Omental fat pad (tissue), 4 donors: ENCODE results near the gene RRM1. TPM values are rescaled to one million over a fixed set of nuclear protein-coding genes. Genes with fewer than 3 reads are reported as not detected.

Experiments used
- ATAC-seq: fragments of 150-250 bp; one replicate; pipeline ENCODE4 v1.9.1; 2016; ENCODE audit warnings: mild to moderate bottlenecking, moderate library complexity; ENCODE audit not compliant: low FRiP score
- DNase-seq: peaks from one replicate; pipeline ENCODE4 v3.0.0-alpha.2; 2019; ENCODE audit warnings: low spot score
- total RNA-seq, 4 donors: library from RNA; depleted of rRNA; stranded (reverse); fragments of >200 nt; gene quantifications; one replicate each; pipeline ENCODE4 v1.1.0, GENCODE V29; 2016
- TF ChIP-seq, protein P1 (sequence below), 3 donors: fragments of 450-650 bp; IDR thresholded peaks; one replicate each; pipeline ENCODE4 v1.5.1; 2016 to 2017; ENCODE audit warnings: antibody characterized with exemption in 3 of 3, mild to moderate bottlenecking in 3 of 3, moderate library complexity in 2 of 3

RRM1 gene
- total RNA-seq, 4 donors from 2014 or later, result 26.0 to 42.4 (median 36.6) TPM

- TF ChIP-seq, protein P1, sequence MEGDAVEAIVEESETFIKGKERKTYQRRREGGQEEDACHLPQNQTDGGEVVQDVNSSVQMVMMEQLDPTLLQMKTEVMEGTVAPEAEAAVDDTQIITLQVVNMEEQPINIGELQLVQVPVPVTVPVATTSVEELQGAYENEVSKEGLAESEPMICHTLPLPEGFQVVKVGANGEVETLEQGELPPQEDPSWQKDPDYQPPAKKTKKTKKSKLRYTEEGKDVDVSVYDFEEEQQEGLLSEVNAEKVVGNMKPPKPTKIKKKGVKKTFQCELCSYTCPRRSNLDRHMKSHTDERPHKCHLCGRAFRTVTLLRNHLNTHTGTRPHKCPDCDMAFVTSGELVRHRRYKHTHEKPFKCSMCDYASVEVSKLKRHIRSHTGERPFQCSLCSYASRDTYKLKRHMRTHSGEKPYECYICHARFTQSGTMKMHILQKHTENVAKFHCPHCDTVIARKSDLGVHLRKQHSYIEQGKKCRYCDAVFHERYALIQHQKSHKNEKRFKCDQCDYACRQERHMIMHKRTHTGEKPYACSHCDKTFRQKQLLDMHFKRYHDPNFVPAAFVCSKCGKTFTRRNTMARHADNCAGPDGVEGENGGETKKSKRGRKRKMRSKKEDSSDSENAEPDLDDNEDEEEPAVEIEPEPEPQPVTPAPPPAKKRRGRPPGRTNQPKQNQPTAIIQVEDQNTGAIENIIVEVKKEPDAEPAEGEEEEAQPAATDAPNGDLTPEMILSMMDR (IDR thresholded peaks at IDR 0.05), result no peak
- no peak for ATAC-seq
- no peak for DNase-seq
Measured at GRCh38 chr11:4092026-4092425, 2.6 kb upstream of the RRM1 start.

GRCh38 chr11:4093519-4094347 lies 866 bp upstream of the RRM1 start:
- DNase-seq, result no peak
- TF ChIP-seq, protein P1 (IDR thresholded peaks at IDR 0.05), result no peak
- ATAC-seq, result no peak

- TF ChIP-seq, protein P1 (IDR thresholded peaks at IDR 0.05), result no peak
- peak; percentile 24 for ATAC-seq
Measured at GRCh38 chr11:4095509-4096230, 1.1 kb downstream of the RRM1 start.

DNA sequence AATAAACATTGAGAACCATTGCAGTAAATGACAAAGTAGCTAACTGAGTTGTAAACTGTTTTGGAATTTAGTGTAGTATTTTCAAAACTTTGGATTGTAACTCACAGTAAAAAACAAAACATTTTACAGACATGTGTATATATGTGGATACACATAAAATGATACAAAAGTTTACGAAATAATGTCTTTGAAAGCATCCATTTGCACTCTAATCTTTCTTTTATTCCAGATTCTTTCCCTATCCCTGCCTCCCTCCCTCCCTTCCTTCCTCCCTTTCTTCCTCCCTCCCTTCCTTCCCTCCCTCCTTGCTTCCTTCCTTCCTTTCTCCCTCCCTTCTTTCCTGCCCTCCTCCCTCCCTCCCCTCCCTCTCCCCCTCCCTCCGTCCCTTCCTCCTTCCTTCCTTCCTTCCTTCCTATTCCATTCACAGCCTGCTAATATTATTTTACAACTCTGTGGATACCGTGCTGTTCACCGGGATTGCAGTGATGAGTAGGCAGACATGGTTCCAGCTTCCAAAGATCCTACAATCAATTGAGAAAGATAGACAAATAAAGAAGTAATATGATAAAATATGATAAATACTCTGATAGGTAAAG lies 3.5 kb downstream of the RRM1 start:
- ATAC-seq (no peak), DNase-seq (no peak)
- TF ChIP-seq, protein P1 (IDR thresholded peaks at IDR 0.05), result no peak

More at GRCh38 chr11:4095509-4096230, 1.1 kb downstream of the RRM1 start:
- no peak for DNase-seq

DNA sequence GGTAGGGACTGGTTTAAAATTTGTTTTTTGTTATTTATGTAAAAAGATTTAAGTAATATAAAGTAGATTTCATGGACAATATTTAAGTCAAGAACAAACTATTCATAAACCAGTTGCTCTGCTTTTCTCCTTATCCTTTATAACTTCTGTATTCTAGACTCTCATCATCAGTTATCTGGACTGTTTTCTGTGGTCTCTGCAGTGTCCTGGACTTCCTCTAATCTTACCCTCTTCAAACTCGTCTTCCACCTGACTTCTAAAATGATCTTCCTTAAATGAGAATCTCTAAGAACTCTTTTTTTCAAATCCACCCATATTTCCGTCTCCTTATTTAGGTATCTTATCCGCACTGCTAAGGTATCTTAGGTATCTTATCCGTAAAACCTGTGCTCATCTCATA lies 8.1 kb downstream of the RRM1 start:
- TF ChIP-seq, protein P1 (IDR thresholded peaks at IDR 0.05), result no peak

GRCh38 chr11:4103269-4103668 lies 8.7 kb downstream of the RRM1 start:
- no peak for DNase-seq
- TF ChIP-seq, protein P1 (IDR thresholded peaks at IDR 0.05), result no peak
- no peak for ATAC-seq

More for the DNA sequence above, 8.1 kb downstream of the RRM1 start:
- ATAC-seq (no peak), DNase-seq (no peak)
